ENCODE data around the gene TBC1D16. TPM values are rescaled to one million over a fixed set of nuclear protein-coding genes. Genes with fewer than 3 reads are reported as not detected.

Gene TBC1D16
- total RNA-seq, 1 donor: 68.8 TPM

GRCh38 chr17:80061421-80061820 is 25.7 kb upstream of the TBC1D16 start:
- Histone ChIP-seq H3K79me2 (ENCODE audit: insufficient read depth, low read length) (no peaks in the 10 kb centered on the region), H4K20me1 (ENCODE audit: insufficient read depth, low read length) (no peaks in the 10 kb centered on the region), H3K27ac (ENCODE audit: low read depth, low read length) (no peak overlapping the region), H3K4me3 (ENCODE audit: insufficient read depth, low read length) (no peak overlapping the region), H3K4me2 (ENCODE audit: insufficient read depth, low read length) (no peak overlapping the region), H3K27me3 (ENCODE audit: insufficient read depth, low read length) (no peaks in the 10 kb centered on the region), H2AFZ (ENCODE audit: low read length) (no peak overlapping the region), H3K9me3 (ENCODE audit: low read depth, low read length) (no peaks in the 10 kb centered on the region), H3K4me1 (ENCODE audit: insufficient read depth, low read length) (no peaks in the 10 kb centered on the region), H3K36me3 (ENCODE audit: insufficient read depth, low read length) (no peaks in the 10 kb centered on the region)
- no peak for TF ChIP-seq CTCF (IDR thresholded peaks at IDR 0.05; ENCODE audit: extremely low read depth, low read depth, low read length)
- peak; percentile 9 for DNase-seq (ENCODE audit: insufficient read length, low spot score, missing footprints)

- no peak for DNase-seq (ENCODE audit: insufficient read length, low spot score, missing footprints)
- H2AFZ ChIP-seq (ENCODE audit: low read length): no peak overlapping the region
- H3K79me2 ChIP-seq (ENCODE audit: insufficient read depth, low read length): no peaks in the 10 kb centered on the region
- no peaks in the 10 kb centered on the region for H3K36me3 ChIP-seq (ENCODE audit: insufficient read depth, low read length)
- no peaks in the 10 kb centered on the region for H3K4me1 ChIP-seq (ENCODE audit: insufficient read depth, low read length)
- no peak overlapping the region for H3K4me3 ChIP-seq (ENCODE audit: insufficient read depth, low read length)
- H3K4me2 ChIP-seq (ENCODE audit: insufficient read depth, low read length): no peak overlapping the region
- H3K27ac ChIP-seq (ENCODE audit: low read depth, low read length): no peak overlapping the region
- TF ChIP-seq CTCF (IDR thresholded peaks at IDR 0.05; ENCODE audit: extremely low read depth, low read depth, low read length): no peak
- H4K20me1 ChIP-seq (ENCODE audit: insufficient read depth, low read length): no peaks in the 10 kb centered on the region
- no peaks in the 10 kb centered on the region for H3K9me3 ChIP-seq (ENCODE audit: low read depth, low read length)
- no peaks in the 10 kb centered on the region for H3K27me3 ChIP-seq (ENCODE audit: insufficient read depth, low read length)
Observed at GRCh38 chr17:80060644-80061043, 25.0 kb upstream of the TBC1D16 start.

GRCh38 chr17:80058311-80058955 is 22.8 kb upstream of the TBC1D16 start:
- no peaks in the 10 kb centered on the region for H3K36me3 ChIP-seq (ENCODE audit: insufficient read depth, low read length)
- no peaks in the 10 kb centered on the region for H3K79me2 ChIP-seq (ENCODE audit: insufficient read depth, low read length)
- H4K20me1 ChIP-seq (ENCODE audit: insufficient read depth, low read length): no peaks in the 10 kb centered on the region
- DNase-seq (ENCODE audit: insufficient read length, low spot score, missing footprints): peak; percentile 35
- H3K4me3 ChIP-seq (ENCODE audit: insufficient read depth, low read length): no peak overlapping the region
- no peaks in the 10 kb centered on the region for H3K27me3 ChIP-seq (ENCODE audit: insufficient read depth, low read length)
- H2AFZ ChIP-seq (ENCODE audit: low read length): no peak overlapping the region
- no peak for TF ChIP-seq CTCF (IDR thresholded peaks at IDR 0.05; ENCODE audit: extremely low read depth, low read depth, low read length)
- H3K27ac ChIP-seq (ENCODE audit: low read depth, low read length): no peak overlapping the region
- no peaks in the 10 kb centered on the region for H3K4me1 ChIP-seq (ENCODE audit: insufficient read depth, low read length)
- H3K4me2 ChIP-seq (ENCODE audit: insufficient read depth, low read length): no peak overlapping the region
- no peaks in the 10 kb centered on the region for H3K9me3 ChIP-seq (ENCODE audit: low read depth, low read length)

- no peak overlapping the region for H3K4me2 ChIP-seq (ENCODE audit: insufficient read depth, low read length)
- no peak overlapping the region for H2AFZ ChIP-seq (ENCODE audit: low read length)
- no peak overlapping the region for H3K27ac ChIP-seq (ENCODE audit: low read depth, low read length)
- no peaks in the 10 kb centered on the region for H3K27me3 ChIP-seq (ENCODE audit: insufficient read depth, low read length)
- no peaks in the 10 kb centered on the region for H3K36me3 ChIP-seq (ENCODE audit: insufficient read depth, low read length)
- no peak for TF ChIP-seq CTCF (IDR thresholded peaks at IDR 0.05; ENCODE audit: extremely low read depth, low read depth, low read length)
- no peaks in the 10 kb centered on the region for H3K4me1 ChIP-seq (ENCODE audit: insufficient read depth, low read length)
- H3K79me2 ChIP-seq (ENCODE audit: insufficient read depth, low read length): no peaks in the 10 kb centered on the region
- H4K20me1 ChIP-seq (ENCODE audit: insufficient read depth, low read length): no peaks in the 10 kb centered on the region
- no peak overlapping the region for H3K4me3 ChIP-seq (ENCODE audit: insufficient read depth, low read length)
- DNase-seq (ENCODE audit: insufficient read length, low spot score, missing footprints): no peak
- H3K9me3 ChIP-seq (ENCODE audit: low read depth, low read length): no peaks in the 10 kb centered on the region
Observed at GRCh38 chr17:80055597-80055996, 19.9 kb upstream of the TBC1D16 start.
